Right lobe of liver (tissue), 6 donors: Measurements from ENCODE around the gene CPPED1. TPM values are rescaled to one million over a fixed set of nuclear protein-coding genes. Genes with fewer than 3 reads are reported as not detected.
A peak's percentile ranks its signal among the peaks of the same experiment; 100 is the strongest.

Experiments used
- ATAC-seq, 4 donors: fragments of 200-7000 bp; cut with Tn5 transposase; one replicate each; pipeline ENCODE4 v1.9.1; 2020; ENCODE audit warnings: mild to moderate bottlenecking in 4 of 4, moderate library complexity in 4 of 4
- DNase-seq, 3 donors: peaks; one replicate each; pipeline ENCODE4 v3.0.0-alpha.2; 2020
- H3K27ac ChIP-seq, 3 donors: fragments of 200-600 bp; one replicate each; pipeline ENCODE4 v1.8.0; 2022
- H3K27me3 ChIP-seq, 2 donors: fragments of 200-600 bp; one replicate each; pipeline ENCODE4 v1.8.0; 2022
- H3K36me3 ChIP-seq, 4 donors: fragments of 200-600 bp; sonication (generic) in 1 of 4; one replicate each; pipeline versions ENCODE4 v1.5.1 to v1.8.0; 2017 to 2022; ENCODE audit warnings: control low read depth in 1 of 4
- H3K4me1 ChIP-seq, 4 donors: fragments of 200-600 bp; sonication (generic) in 1 of 4; one replicate each; pipeline versions ENCODE4 v1.5.1 to v1.8.0; 2017 to 2022; ENCODE audit warnings: control low read depth in 1 of 4
- H3K4me3 ChIP-seq, 3 donors: fragments of 200-600 bp; one replicate each; pipeline ENCODE4 v1.8.0; 2022
- H3K9me3 ChIP-seq, 4 donors: fragments of 200-600 bp; sonication (generic) in 1 of 4; one replicate each; pipeline versions ENCODE4 v1.5.1 to v1.8.0; 2017 to 2022; ENCODE audit warnings: control low read depth in 1 of 4
- CTCF ChIP-seq, 4 donors: fragments of 200-600 bp in 3 of 4; fragments of 450-650 bp in 1 of 4; IDR thresholded peaks; one replicate each; pipeline versions ENCODE4 v1.5.1 to v1.8.0; 2016 to 2022; ENCODE audit warnings: antibody characterized with exemption in 4 of 4, mild to moderate bottlenecking in 2 of 4
- POLR2A ChIP-seq: fragments of 450-650 bp; IDR thresholded peaks from one replicate; pipeline ENCODE4 v1.6.1; 2017; ENCODE audit warnings: antibody characterized with exemption, mild to moderate bottlenecking
- WGBS: methylation state at CpG from one replicate; pipeline ENCODE4 v1.1.6; 2018; ENCODE audit warnings: low coverage, low lambda C conversion rate; ENCODE audit not compliant: insufficient coverage; ENCODE audit errors: missing lambda C conversion rate; 5-methylcytosine and 5-hydroxymethylcytosine counted together
- intact Hi-C, 2 donors: fragments of 100-400 bp; cut with DNase I; formaldehyde crosslinking; loops; one replicate each; pipeline versions ENCODE4 v1.11.2 to v1.14.1; 2022
- total RNA-seq, 6 experiments: library from RNA; depleted of rRNA in 2 of 6; stranded (reverse); fragments of >200 nt in 2 of 6; fragmentation: NEBNext Ultra II Directional in 3 of 6; extraction: Animal tissue kit (Norgen Biotek cat#: 25700) in 3 of 6; gene quantifications; one replicate each; pipeline versions ENCODE4 v1.1.0 to v1.2.4, GENCODE V29; 2016 to 2023
- donor health status: DM: no; HTN: yes; CAD: no.
- donor health status: DM: no; HTN: no; CAD: no.
- donor health status: DM: no; HTN: no; CAD: no.
- donor health status: DM: no; HTN: yes; CAD: no.
- donor health status: DM: no; HTN: yes; CAD: no.

CPPED1 gene
- total RNA-seq, 6 experiments from 2014 or later = 24.0 to 41.6 (median 31.0) TPM

- Histone ChIP-seq H3K4me3 (no peak overlapping the region), H3K27ac (no peak overlapping the region), H3K4me1 (no peaks in the 10 kb centered on the region), H3K36me3 (no peaks in the 10 kb centered on the region), H3K9me3 (no peaks in the 10 kb centered on the region), H3K27me3 (no peaks in the 10 kb centered on the region)
- 98% methylated on average over 6 of the region's 6 CpGs for WGBS
- DNase-seq = no peak
- intact Hi-C loops = no loop called here
- no peak for TF ChIP-seq CTCF (IDR thresholded peaks at IDR 0.05)
- TF ChIP-seq POLR2A = no peak
- ATAC-seq = no peak
Measured at GRCh38 chr16:12688951-12689850, 114.5 kb downstream of the CPPED1 start.

DNA sequence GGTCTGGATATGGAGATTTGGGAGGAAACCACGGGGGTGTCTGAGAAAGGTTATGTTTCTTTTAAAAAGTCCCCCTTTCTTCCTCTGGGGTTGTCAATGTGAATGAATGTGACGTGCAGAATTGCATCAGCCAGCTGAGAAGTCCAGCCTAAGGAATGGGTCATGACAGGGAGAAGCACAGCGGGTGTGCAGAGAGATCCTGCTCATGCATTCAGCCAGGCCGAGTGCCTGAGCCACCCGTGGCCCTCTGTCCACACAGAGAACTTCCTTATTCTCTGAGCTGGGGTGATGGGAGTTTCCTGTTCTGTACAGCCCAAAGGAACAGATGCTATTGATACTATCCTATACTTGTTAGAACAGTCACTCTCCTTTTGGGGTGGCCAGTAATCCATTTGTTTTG is 117.9 kb downstream of the CPPED1 start:
- H3K9me3 ChIP-seq = no peaks in the 10 kb centered on the region
- H3K4me3 ChIP-seq = no peak overlapping the region
- ATAC-seq (peak; percentile 40 to 67 (median 55)), DNase-seq (peak in 1 of 3 donors; percentile 39)
- H3K27ac ChIP-seq = no peak overlapping the region
- TF ChIP-seq CTCF (IDR thresholded peaks at IDR 0.05) (no peak), POLR2A (no peak)
- no peaks in the 10 kb centered on the region for H3K36me3 ChIP-seq
- WGBS = 58% methylated on average over 3 of the region's 5 CpGs
- peaks cover 0 to 7% (median 0%) of the 10 kb centered on the region in 4 donors for H3K4me1 ChIP-seq
- intact Hi-C loops = no loop called here
- no peaks in the 10 kb centered on the region for H3K27me3 ChIP-seq

DNA sequence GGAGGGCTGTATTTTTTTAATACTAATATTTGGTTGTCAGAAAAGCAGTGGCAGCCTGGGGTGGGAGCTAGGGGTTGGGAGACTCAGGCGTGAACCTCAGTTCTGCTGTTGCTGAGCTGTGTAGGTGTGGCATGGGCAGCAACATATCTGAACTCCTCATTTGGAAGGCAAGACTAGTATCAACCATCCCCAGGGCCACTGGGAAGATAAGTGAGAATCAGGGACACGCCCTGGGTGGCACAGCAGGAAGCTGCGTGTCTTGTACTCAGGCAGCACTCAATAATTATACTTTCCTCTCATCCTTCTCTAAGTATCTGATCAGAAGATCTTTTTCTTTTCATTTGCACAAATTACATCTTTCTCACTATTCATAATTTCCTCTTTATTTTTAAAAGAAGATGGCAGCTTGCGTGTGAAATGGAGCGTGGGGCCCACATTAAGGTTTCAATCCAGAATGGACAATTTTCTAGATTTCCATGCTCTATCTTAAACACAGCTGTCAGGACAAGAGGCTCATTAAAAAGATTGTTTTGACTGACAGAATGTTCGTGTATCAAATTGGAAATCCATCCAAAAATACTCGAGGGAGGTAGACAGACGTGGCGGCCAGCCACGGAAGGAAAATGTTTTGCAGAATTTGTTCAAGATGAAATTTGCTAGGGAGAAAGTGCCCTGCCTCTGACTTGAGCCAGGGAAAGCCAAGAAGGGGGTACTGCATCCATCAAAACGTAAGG is 121.1 kb downstream of the CPPED1 start:
- WGBS = 96% methylated on average over 11 of the region's 11 CpGs
- ATAC-seq (peak in 1 of 4 donors; percentile 33), DNase-seq (no peak)
- Histone ChIP-seq H3K9me3 (no peaks in the 10 kb centered on the region), H3K4me3 (no peak overlapping the region), H3K27ac (no peak overlapping the region), H3K4me1 (peaks cover 0 to 7% (median 0%) of the 10 kb centered on the region in 4 donors), H3K27me3 (no peaks in the 10 kb centered on the region), H3K36me3 (no peaks in the 10 kb centered on the region)
- no peak for TF ChIP-seq CTCF (IDR thresholded peaks at IDR 0.05)
- TF ChIP-seq POLR2A = no peak
- intact Hi-C loops = no loop called here

GRCh38 chr16:12681653-12682052 is 122.0 kb downstream of the CPPED1 start:
- no peaks in the 10 kb centered on the region for H3K27me3 ChIP-seq
- ATAC-seq (peak; percentile 58 to 81 (median 75)), DNase-seq (no peak)
- no peak for TF ChIP-seq CTCF (IDR thresholded peaks at IDR 0.05)
- no peak for TF ChIP-seq POLR2A
- intact Hi-C loops = no loop called here
- H3K4me1 ChIP-seq = peaks cover 0 to 7% (median 0%) of the 10 kb centered on the region in 4 donors
- no peaks in the 10 kb centered on the region for H3K9me3 ChIP-seq
- H3K36me3 ChIP-seq = no peaks in the 10 kb centered on the region
- 62% methylated on average over 3 of the region's 7 CpGs for WGBS
- H3K4me3 ChIP-seq = no peak overlapping the region
- H3K27ac ChIP-seq = no peak overlapping the region
